Heart left ventricle (tissue), 13 donors: ENCODE results near the gene LYZL1.

Experiments
- CTCF ChIP-seq, 12 donors: fragments of 200-600 bp; sonication (generic) in 4 of 12; IDR thresholded peaks; one replicate each; pipeline versions ENCODE4 v1.5.0 to v1.8.0; 2018 to 2022; ENCODE audit warnings: antibody characterized with exemption in 12 of 12, mild to moderate bottlenecking in 5 of 12
- POLR2A ChIP-seq, 2 donors: fragments of 450-650 bp; IDR thresholded peaks; one replicate each; pipeline ENCODE4 v1.6.1; 2017; ENCODE audit warnings: antibody characterized with exemption in 2 of 2, mild to moderate bottlenecking in 2 of 2, moderate library complexity in 2 of 2
- donor health status: ischemic (EF 13 %, LVEDD 7.1; RV severe dilation, severe dysfunction).
- donor health status: DM: no; HTN: yes; CAD: no.
- donor health status: DM: no; HTN: no; CAD: no.
- donor health status: ischemic (EF 25% LVEDD 6.9; RV normal size, moderate dysfunction).
- donor health status: ischemic (EF 25% LVEDD 5.7; RV mildly dilated, moderate dysfunction).
- donor health status: ischemic (EF 35%, LVEDD 5.7; RV mildly dilated, moderate dysfunction).
- donor health status: nonischemic (EF 11% LVEDD 7.7; RV severe dilation, severe dysfunction).
- donor health status: DM: yes; HTN: yes; CAD: no.
- donor health status: PGD.
- donor health status: ischemic (EF 29% LVEDD 5.4; RV normal size, mild dysfunction).
- donor health status: nonischemic (EF 23%, LVEDD 6.1; RV moderate dilation, normal function).

- TF ChIP-seq POLR2A (IDR thresholded peaks at IDR 0.05) (no peak), CTCF (IDR thresholded peaks at IDR 0.05) (no peak)
Observed at GRCh38 chr10:29345144-29345909, 56.5 kb downstream of the LYZL1 start.
